Parathyroid adenoma (tissue), 2 donors: Measurements from ENCODE around the gene KDM6B.

ENCODE experiments used
- H2AFZ ChIP-seq: fragments of 300-600 bp; sonication (generic); one replicate; pipeline ENCODE4 v1.7.0; 2017; ENCODE audit warnings: antibody characterized with exemption, mild to moderate bottlenecking
- H3K27ac ChIP-seq: fragments of 300-600 bp; sonication (generic); one replicate; pipeline ENCODE4 v1.7.0; 2017
- H3K27me3 ChIP-seq: fragments of 300-600 bp; sonication (generic); one replicate; pipeline ENCODE4 v1.7.0; 2017; ENCODE audit warnings: low read length; ENCODE audit not compliant: control insufficient read depth, insufficient read depth
- H3K36me3 ChIP-seq: fragments of 300-600 bp; sonication (generic); one replicate; pipeline ENCODE4 v1.7.0; 2017; ENCODE audit warnings: low read length; ENCODE audit not compliant: control insufficient read depth, insufficient read depth
- H3K4me1 ChIP-seq: fragments of 300-600 bp; sonication (generic); one replicate; pipeline ENCODE4 v1.7.0; 2017; ENCODE audit warnings: control low read depth
- H3K4me2 ChIP-seq: fragments of 300-600 bp; sonication (generic); one replicate; pipeline ENCODE4 v1.7.0; 2017; ENCODE audit warnings: low read length
- H3K4me3 ChIP-seq: fragments of 300-600 bp; sonication (generic); one replicate; pipeline ENCODE4 v1.7.0; 2017; ENCODE audit warnings: low read depth, low read length
- H3K79me2 ChIP-seq: fragments of 300-600 bp; sonication (generic); one replicate; pipeline ENCODE4 v1.7.0; 2017; ENCODE audit warnings: control low read depth
- H3K9ac ChIP-seq: fragments of 300-600 bp; sonication (generic); one replicate; pipeline ENCODE4 v1.7.0; 2017; ENCODE audit warnings: mild to moderate bottlenecking
- H3K9me3 ChIP-seq: fragments of 300-600 bp; sonication (generic); one replicate; pipeline ENCODE4 v1.7.0; 2017; ENCODE audit warnings: low read length; ENCODE audit not compliant: control insufficient read depth
- CTCF ChIP-seq: fragments of 300-600 bp; sonication (generic); IDR thresholded peaks from one replicate; pipeline ENCODE4 v1.7.0; 2017; ENCODE audit warnings: antibody characterized with exemption, mild to moderate bottlenecking
- donor health status: primary hyperparathyroidism.

KDM6B gene

GRCh38 chr17:7835814-7836595 is 2.0 kb downstream of the KDM6B start:
- H2AFZ ChIP-seq: peak overlapping the region; percentile 86
- peak overlapping the region; percentile 99 for H3K27ac ChIP-seq
- peaks cover 9% of the 10 kb centered on the region for H3K79me2 ChIP-seq
- no peaks in the 10 kb centered on the region for H3K9me3 ChIP-seq
- H3K36me3 ChIP-seq: no peaks in the 10 kb centered on the region
- peak overlapping the region; percentile 96 for H3K4me3 ChIP-seq
- H3K9ac ChIP-seq: peak overlapping the region; percentile 94
- peaks cover 31% of the 10 kb centered on the region for H3K4me1 ChIP-seq
- TF ChIP-seq CTCF: no peak
- peak overlapping the region; percentile 98 for H3K4me2 ChIP-seq
- H3K27me3 ChIP-seq: no peaks in the 10 kb centered on the region

GRCh38 chr17:7836596-7837407 is 2.8 kb downstream of the KDM6B start:
- peak overlapping the region; percentile 86 for H2AFZ ChIP-seq
- peak overlapping the region; percentile 96 for H3K4me3 ChIP-seq
- H3K36me3 ChIP-seq: no peaks in the 10 kb centered on the region
- no peaks in the 10 kb centered on the region for H3K9me3 ChIP-seq
- H3K4me1 ChIP-seq: peaks cover 31% of the 10 kb centered on the region
- H3K27ac ChIP-seq: peak overlapping the region; percentile 99
- H3K9ac ChIP-seq: peak overlapping the region; percentile 94
- H3K4me2 ChIP-seq: peak overlapping the region; percentile 98
- H3K79me2 ChIP-seq: peaks cover 9% of the 10 kb centered on the region
- no peaks in the 10 kb centered on the region for H3K27me3 ChIP-seq
- no peak for TF ChIP-seq CTCF

- no peaks in the 10 kb centered on the region for H3K27me3 ChIP-seq
- H3K36me3 ChIP-seq: no peaks in the 10 kb centered on the region
- peak overlapping the region; percentile 96 for H3K4me3 ChIP-seq
- no peaks in the 10 kb centered on the region for H3K9me3 ChIP-seq
- TF ChIP-seq CTCF: no peak
- no peak overlapping the region for H2AFZ ChIP-seq
- peak overlapping the region; percentile 98 for H3K4me2 ChIP-seq
- peak overlapping the region; percentile 99 for H3K27ac ChIP-seq
- no peak overlapping the region for H3K9ac ChIP-seq
- peaks cover 9% of the 10 kb centered on the region for H3K79me2 ChIP-seq
- peaks cover 31% of the 10 kb centered on the region for H3K4me1 ChIP-seq
Measured at GRCh38 chr17:7837408-7838088, 3.5 kb downstream of the KDM6B start.

- Histone ChIP-seq H3K27ac (peak overlapping the region; percentile 99), H2AFZ (no peak overlapping the region), H3K9me3 (no peaks in the 10 kb centered on the region), H3K4me2 (peak overlapping the region; percentile 98), H3K4me3 (no peak overlapping the region), H3K9ac (no peak overlapping the region), H3K79me2 (peaks cover 7% of the 10 kb centered on the region), H3K36me3 (no peaks in the 10 kb centered on the region), H3K27me3 (no peaks in the 10 kb centered on the region), H3K4me1 (peaks cover 28% of the 10 kb centered on the region)
- no peak for TF ChIP-seq CTCF
Measured at GRCh38 chr17:7838090-7839075, 4.4 kb downstream of the KDM6B start.
